ENCODE results near the gene CNTNAP4.

DNA sequence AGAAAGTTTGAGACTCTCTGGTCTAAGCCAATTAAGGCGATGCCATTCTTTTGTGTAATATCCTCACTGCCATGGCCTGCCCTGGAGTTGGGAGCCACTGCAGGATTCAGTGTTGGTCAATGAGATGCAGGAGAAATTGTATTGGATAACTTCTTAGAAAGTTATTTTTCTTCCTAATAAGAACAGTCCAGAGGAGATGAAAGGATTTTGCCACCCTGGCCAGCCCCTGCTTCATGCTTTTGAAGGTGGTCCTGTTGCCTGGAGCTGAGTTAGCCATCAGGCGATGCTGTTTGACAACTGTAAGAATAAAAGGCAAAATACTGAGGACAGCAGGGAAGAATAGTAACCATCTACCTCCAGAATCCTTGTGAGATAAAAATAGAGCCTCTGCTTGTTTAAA lies 35.4 kb upstream of the CNTNAP4 start:
- TF ChIP-seq POLR2A (IDR thresholded peaks at IDR 0.05; ENCODE audit: low read length) (no peak), GATA1 (IDR thresholded peaks at IDR 0.05; ENCODE audit: low read depth, low read length) (no peak)
